HEK293 (cell line): Measurements from ENCODE around the gene ZDHHC14.

Experiments used
- CTCF ChIP-seq: fragments of 450-650 bp; formaldehyde crosslinking; IDR thresholded peaks from 2 replicates; pipeline ENCODE4 v1.5.1; 2016; ENCODE audit warnings: missing biosample characterization, missing genetic modification characterization
- KLF7 ChIP-seq: fragments of 450-650 bp; formaldehyde crosslinking; IDR thresholded peaks from 2 replicates; pipeline ENCODE4 v1.5.1; 2016; ENCODE audit warnings: missing biosample characterization, missing genetic modification characterization, borderline replicate concordance
- SP2 ChIP-seq: fragments of 450-650 bp; formaldehyde crosslinking; IDR thresholded peaks from 2 replicates; pipeline ENCODE4 v1.5.1; 2016; ENCODE audit warnings: missing biosample characterization, missing genetic modification characterization
- TCF7L2 ChIP-seq: IDR thresholded peaks from 2 replicates; pipeline ENCODE4 v1.6.1; 2011; ENCODE audit warnings: low read depth, mild to moderate bottlenecking, inconsistent platforms, low read length, moderate library complexity, borderline replicate concordance
- TSHZ1 ChIP-seq: fragments of 450-650 bp; formaldehyde crosslinking; IDR thresholded peaks from 2 replicates; pipeline ENCODE4 v1.5.1; 2016; ENCODE audit warnings: missing biosample characterization, missing genetic modification characterization, borderline replicate concordance
- ZFP69B ChIP-seq: fragments of 450-650 bp; formaldehyde crosslinking; IDR thresholded peaks from 2 replicates; pipeline ENCODE4 v1.5.1; 2016; ENCODE audit warnings: missing biosample characterization, missing genetic modification characterization
- ZNF112 ChIP-seq: fragments of 450-650 bp; formaldehyde crosslinking; IDR thresholded peaks from 2 replicates; pipeline ENCODE4 v1.5.0; 2017; ENCODE audit warnings: missing biosample characterization, missing genetic modification characterization
- ZNF24 ChIP-seq: fragments of 450-650 bp; formaldehyde crosslinking; IDR thresholded peaks from 2 replicates; pipeline ENCODE4 v1.5.1; 2016; ENCODE audit warnings: missing biosample characterization, missing genetic modification characterization
- ZNF274 ChIP-seq, 2 experiments: fragments of 200-500 bp in 1 of 2; fragments of 450-650 bp in 1 of 2; sonication (Bioruptor generic) in 1 of 2; formaldehyde crosslinking in 1 of 2; IDR thresholded peaks; 2 replicates each; pipeline versions ENCODE4 v1.5.1 to v1.6.1; 2014 to 2016; ENCODE audit warnings: borderline replicate concordance in 1 of 2, inconsistent platforms in 1 of 2, low read length in 1 of 2, missing biosample characterization in 1 of 2, missing genetic modification characterization in 1 of 2
- ZNF449 ChIP-seq: fragments of 450-650 bp; formaldehyde crosslinking; IDR thresholded peaks from 2 replicates; pipeline ENCODE4 v1.5.1; 2017; ENCODE audit warnings: missing biosample characterization, mild to moderate bottlenecking, missing genetic modification characterization, moderate library complexity
- ZNF639 ChIP-seq: fragments of 450-650 bp; formaldehyde crosslinking; IDR thresholded peaks from 2 replicates; pipeline ENCODE4 v1.5.1; 2016; ENCODE audit warnings: missing biosample characterization, missing genetic modification characterization
- ZNF791 ChIP-seq: fragments of 450-650 bp; formaldehyde crosslinking; IDR thresholded peaks from 2 replicates; pipeline ENCODE4 v1.5.1; 2016; ENCODE audit warnings: missing biosample characterization, missing genetic modification characterization
- ZSCAN18 ChIP-seq: fragments of 450-650 bp; formaldehyde crosslinking; IDR thresholded peaks from 2 replicates; pipeline ENCODE4 v1.5.1; 2016; ENCODE audit warnings: missing biosample characterization, missing genetic modification characterization

- TF ChIP-seq SP2 (tag by site-specific recombination) (no peak), KLF7 (tag by site-specific recombination) (no peak), ZFP69B (tag by site-specific recombination) (no peak), ZNF24 (tag by site-specific recombination) (no peak), ZSCAN18 (tag by site-specific recombination) (no peak), ZNF639 (tag by site-specific recombination) (no peak), ZNF791 (tag by site-specific recombination) (no peak), TCF7L2 (no peak), ZNF112 (tag by site-specific recombination) (no peak), CTCF (tag by site-specific recombination) (no peak), TSHZ1 (tag by site-specific recombination) (no peak), ZNF274 (IDR thresholded peaks at IDR 0.05; ENCODE audit: low read length) (no peak), ZNF274 (tag by site-specific recombination; IDR thresholded peaks at IDR 0.05; ENCODE audit: borderline replicate concordance) (no peak), ZNF449 (tag by site-specific recombination) (no peak)
Observed at GRCh38 chr6:157648561-157648960, 267.6 kb downstream of the ZDHHC14 start.
